Measurements from ENCODE around the gene CRIP3. TPM values are rescaled to one million over a fixed set of nuclear protein-coding genes. Genes with fewer than 3 reads are reported as not detected.
A peak's percentile ranks its signal among the peaks of the same experiment; 100 is the strongest.

Gene CRIP3
- polyA plus RNA-seq, 3 donors: 1.2 to 12.8 (median 1.6) TPM

DNA sequence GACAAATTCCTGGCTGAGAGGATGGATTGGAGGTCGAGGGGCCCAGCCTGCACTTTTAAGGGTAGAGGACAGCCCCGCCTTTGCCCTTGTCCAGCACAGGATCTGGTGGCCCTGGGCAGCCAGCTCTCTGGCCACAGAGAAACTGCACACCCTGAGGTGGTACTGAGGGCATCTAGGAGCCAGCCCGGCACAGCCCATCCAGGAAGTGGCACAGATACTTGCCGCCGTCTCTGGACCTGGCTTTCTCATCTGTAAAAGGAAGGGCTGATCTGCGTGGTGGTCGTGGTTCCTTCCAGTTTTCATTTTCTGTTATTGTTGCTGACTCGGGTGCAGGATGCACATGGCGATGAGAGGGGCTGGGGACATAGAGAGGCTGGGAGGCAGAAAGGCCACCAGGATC, 26.6 kb downstream of the CRIP3 start:
- H3K36me3 Mint-ChIP-seq: peaks cover 0 to 1% of the 10 kb centered on the region in 2 donors
- TF ChIP-seq, protein P1, sequence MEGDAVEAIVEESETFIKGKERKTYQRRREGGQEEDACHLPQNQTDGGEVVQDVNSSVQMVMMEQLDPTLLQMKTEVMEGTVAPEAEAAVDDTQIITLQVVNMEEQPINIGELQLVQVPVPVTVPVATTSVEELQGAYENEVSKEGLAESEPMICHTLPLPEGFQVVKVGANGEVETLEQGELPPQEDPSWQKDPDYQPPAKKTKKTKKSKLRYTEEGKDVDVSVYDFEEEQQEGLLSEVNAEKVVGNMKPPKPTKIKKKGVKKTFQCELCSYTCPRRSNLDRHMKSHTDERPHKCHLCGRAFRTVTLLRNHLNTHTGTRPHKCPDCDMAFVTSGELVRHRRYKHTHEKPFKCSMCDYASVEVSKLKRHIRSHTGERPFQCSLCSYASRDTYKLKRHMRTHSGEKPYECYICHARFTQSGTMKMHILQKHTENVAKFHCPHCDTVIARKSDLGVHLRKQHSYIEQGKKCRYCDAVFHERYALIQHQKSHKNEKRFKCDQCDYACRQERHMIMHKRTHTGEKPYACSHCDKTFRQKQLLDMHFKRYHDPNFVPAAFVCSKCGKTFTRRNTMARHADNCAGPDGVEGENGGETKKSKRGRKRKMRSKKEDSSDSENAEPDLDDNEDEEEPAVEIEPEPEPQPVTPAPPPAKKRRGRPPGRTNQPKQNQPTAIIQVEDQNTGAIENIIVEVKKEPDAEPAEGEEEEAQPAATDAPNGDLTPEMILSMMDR (IDR thresholded peaks at IDR 0.05): no peak
- no peak overlapping the region for H2AFZ ChIP-seq (ENCODE audit: insufficient read depth, low read depth, low read length, poor library complexity, severe bottlenecking)
- peaks cover 0 to 60% of the 10 kb centered on the region in 2 donors for H3K27me3 ChIP-seq (ENCODE audit: control insufficient read depth in 2 of 2, insufficient read depth in 2 of 2, low read length in 2 of 2)
- no peak overlapping the region for H3K4me2 ChIP-seq (replicated peaks; ENCODE audit: extremely low read depth, low read length, poor library complexity, severe bottlenecking)
- H3K4me1 Mint-ChIP-seq: peaks cover 2% of the 10 kb centered on the region
- no peak overlapping the region for H3K4me3 Mint-ChIP-seq
- H3K36me3 ChIP-seq (replicated peaks in 1 of 2; ENCODE audit: control insufficient read depth in 1 of 2, insufficient read depth in 2 of 2, low read length in 2 of 2): no peaks in the 10 kb centered on the region
- no peak overlapping the region for H3K27ac ChIP-seq (ENCODE audit: low read depth in 1 of 2, low read length in 2 of 2)
- H4K20me1 ChIP-seq (ENCODE audit: insufficient read depth, low read length): no peaks in the 10 kb centered on the region
- intact Hi-C loops (cut with micrococcal nuclease): no loop called here
- no peaks in the 10 kb centered on the region for H3K9me3 ChIP-seq (replicated peaks in 1 of 2; ENCODE audit: control insufficient read depth in 1 of 2, insufficient read depth in 1 of 2, low read length in 2 of 2)
- no peaks in the 10 kb centered on the region for H3K4me1 ChIP-seq (ENCODE audit: control insufficient read depth in 1 of 2, insufficient read depth in 2 of 2, low read length in 2 of 2)
- H3K4me3 ChIP-seq (replicated peaks in 1 of 3; ENCODE audit: low read depth in 2 of 3, low read length in 3 of 3): no peak overlapping the region
- 37% methylated on average over 8 of the region's 9 CpGs for WGBS (ENCODE audit: insufficient coverage)
- H3K9me3 Mint-ChIP-seq: peaks cover 0 to 8% (median 0%) of the 10 kb centered on the region in 7 donors
- peaks cover 53 to 78% (median 64%) of the 10 kb centered on the region in 3 donors for H3K27me3 Mint-ChIP-seq (ENCODE audit: low read depth in 3 of 3)
- no peaks in the 10 kb centered on the region for H3K79me2 ChIP-seq (ENCODE audit: insufficient read depth, low read length)
- H3K27ac Mint-ChIP-seq: no peak overlapping the region
- H3K9ac ChIP-seq (ENCODE audit: insufficient read depth, low read length, poor library complexity, severe bottlenecking): no peak overlapping the region
- no peak for DNase-seq

DNA sequence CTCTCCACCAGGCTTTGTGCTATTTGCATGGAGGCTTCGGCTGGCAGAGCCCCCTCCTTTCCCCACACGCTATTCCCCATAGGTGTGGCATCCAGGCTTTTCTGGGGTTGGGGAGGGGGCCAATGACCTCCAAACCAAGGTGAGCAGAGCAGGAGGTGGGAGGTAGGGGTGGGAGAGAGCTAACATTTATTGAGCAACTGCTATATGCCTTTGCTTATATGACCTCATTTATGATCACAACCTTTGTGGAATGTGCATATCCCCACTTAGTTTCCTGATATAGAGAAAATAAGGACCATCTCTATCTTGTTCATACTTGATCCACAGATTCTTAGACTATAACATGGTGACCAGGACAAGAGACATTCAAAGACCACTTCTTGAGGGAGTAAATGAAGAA, 28.4 kb downstream of the CRIP3 start:
- Histone ChIP-seq H3K4me3 (replicated peaks in 1 of 3; ENCODE audit: low read depth in 2 of 3, low read length in 3 of 3) (no peak overlapping the region), H3K4me2 (replicated peaks; ENCODE audit: extremely low read depth, low read length, poor library complexity, severe bottlenecking) (no peak overlapping the region), H3K27ac (ENCODE audit: low read depth in 1 of 2, low read length in 2 of 2) (no peak overlapping the region), H3K9me3 (replicated peaks in 1 of 2; ENCODE audit: control insufficient read depth in 1 of 2, insufficient read depth in 1 of 2, low read length in 2 of 2) (no peaks in the 10 kb centered on the region), H3K27me3 (ENCODE audit: control insufficient read depth in 2 of 2, insufficient read depth in 2 of 2, low read length in 2 of 2) (peaks cover 6 to 62% of the 10 kb centered on the region in 2 donors), H3K4me1 (ENCODE audit: control insufficient read depth in 1 of 2, insufficient read depth in 2 of 2, low read length in 2 of 2) (peaks cover 10 to 13% of the 10 kb centered on the region in 2 donors), H4K20me1 (ENCODE audit: insufficient read depth, low read length) (no peaks in the 10 kb centered on the region), H3K36me3 (replicated peaks in 1 of 2; ENCODE audit: control insufficient read depth in 1 of 2, insufficient read depth in 2 of 2, low read length in 2 of 2) (no peaks in the 10 kb centered on the region), H2AFZ (ENCODE audit: insufficient read depth, low read depth, low read length, poor library complexity, severe bottlenecking) (no peak overlapping the region), H3K9ac (ENCODE audit: insufficient read depth, low read length, poor library complexity, severe bottlenecking) (no peak overlapping the region), H3K79me2 (ENCODE audit: insufficient read depth, low read length) (no peaks in the 10 kb centered on the region)
- WGBS (ENCODE audit: insufficient coverage): no CpG with 5 or more reads among the region's 2 CpGs
- peaks cover 60 to 79% (median 64%) of the 10 kb centered on the region in 3 donors for H3K27me3 Mint-ChIP-seq (ENCODE audit: low read depth in 3 of 3)
- peaks cover 0 to 10% (median 4%) of the 10 kb centered on the region in 7 donors for H3K9me3 Mint-ChIP-seq
- H3K27ac Mint-ChIP-seq: peak overlapping the region in 1 of 7 donors; percentile 32
- intact Hi-C loops (cut with micrococcal nuclease): no loop called here
- TF ChIP-seq, protein P1 (IDR thresholded peaks at IDR 0.05): no peak
- H3K36me3 Mint-ChIP-seq: peaks cover 0 to 7% of the 10 kb centered on the region in 2 donors
- H3K4me3 Mint-ChIP-seq: no peak overlapping the region
- peaks cover 10% of the 10 kb centered on the region for H3K4me1 Mint-ChIP-seq
- DNase-seq: no peak

Measured in CD14-positive monocyte (primary cell).